MM.1S (cell line): ENCODE results near the gene SLC45A2.

Experiments used
- DNase-seq: peaks from one replicate; pipeline ENCODE4 v3.0.0-alpha.2; 2015
- H2AFZ ChIP-seq: fragments of 300-600 bp; sonication (generic); 2 replicates; pipeline ENCODE4 v1.6.0; 2016; ENCODE audit warnings: antibody characterized with exemption, low read length
- H3F3A ChIP-seq: fragments of 300-600 bp; sonication (generic); 2 replicates; pipeline ENCODE4 v1.6.1; 2016; ENCODE audit warnings: mild to moderate bottlenecking, antibody characterized with exemption, low read length, moderate library complexity, mixed read lengths; ENCODE audit not compliant: insufficient read depth
- H3K27ac ChIP-seq: fragments of 300-600 bp; sonication (generic); 2 replicates; pipeline ENCODE4 v1.5.1; 2016; ENCODE audit warnings: mild to moderate bottlenecking, low read length
- H3K27me3 ChIP-seq: fragments of 300-600 bp; sonication (generic); replicated peaks from 2 replicates; pipeline ENCODE4 v1.6.0; 2016; ENCODE audit warnings: low read length; ENCODE audit not compliant: insufficient read depth
- H3K36me3 ChIP-seq: fragments of 300-600 bp; sonication (generic); replicated peaks from 2 replicates; pipeline ENCODE4 v1.6.1; 2016; ENCODE audit warnings: mild to moderate bottlenecking, low read length, mixed read lengths; ENCODE audit not compliant: insufficient read depth
- H3K4me1 ChIP-seq: fragments of 300-600 bp; sonication (generic); 2 replicates; pipeline ENCODE4 v1.6.1; 2016; ENCODE audit warnings: low read length, mixed read lengths
- H3K4me2 ChIP-seq: fragments of 300-600 bp; sonication (generic); 2 replicates; pipeline ENCODE4 v1.6.0; 2016; ENCODE audit warnings: low read depth, low read length
- H3K4me3 ChIP-seq: fragments of 300-600 bp; sonication (generic); 2 replicates; pipeline ENCODE4 v1.5.1; 2016; ENCODE audit warnings: low read length, mixed read lengths
- H3K79me2 ChIP-seq: fragments of 300-600 bp; sonication (generic); 2 replicates; pipeline ENCODE4 v1.6.1; 2016; ENCODE audit warnings: mixed run types, low read length, mixed read lengths
- H3K9ac ChIP-seq: fragments of 300-600 bp; sonication (generic); 2 replicates; pipeline ENCODE4 v1.6.1; 2016; ENCODE audit warnings: low read length, mixed read lengths
- H3K9me2 ChIP-seq: fragments of 300-600 bp; sonication (generic); replicated peaks from 2 replicates; pipeline ENCODE4 v1.6.1; 2016; ENCODE audit warnings: mild to moderate bottlenecking, low read length, mixed read lengths; ENCODE audit not compliant: insufficient read depth
- H3K9me3 ChIP-seq: fragments of 300-600 bp; sonication (generic); replicated peaks from 2 replicates; pipeline ENCODE4 v1.6.1; 2016; ENCODE audit warnings: mild to moderate bottlenecking, low read length, mixed read lengths; ENCODE audit not compliant: insufficient read depth
- H4K20me1 ChIP-seq: fragments of 300-600 bp; sonication (generic); 2 replicates; pipeline ENCODE4 v1.6.1; 2016; ENCODE audit warnings: mild to moderate bottlenecking, low read length, moderate library complexity, mixed read lengths; ENCODE audit not compliant: insufficient read depth
- CTCF ChIP-seq: fragments of 300-600 bp; sonication (generic); IDR thresholded peaks from 2 replicates; pipeline ENCODE4 v1.5.1; 2016; ENCODE audit warnings: antibody characterized with exemption, low read length, mixed read lengths
- EZH2 ChIP-seq: fragments of 300-600 bp; sonication (generic); optimal IDR thresholded peaks from 2 replicates; pipeline ENCODE3; 2017; ENCODE audit warnings: low read depth, mild to moderate bottlenecking, antibody characterized with exemption, low read length, mixed read lengths
- EZH2phosphoT487 ChIP-seq: fragments of 300-600 bp; sonication (generic); IDR thresholded peaks from 2 replicates; pipeline ENCODE4 v1.6.1; 2018; ENCODE audit warnings: antibody characterized with exemption, low read length

The SLC45A2 gene

GRCh38 chr5:34005681-34006080 lies 21.2 kb upstream of the SLC45A2 start:
- no peaks in the 10 kb centered on the region for H3K27me3 ChIP-seq
- no peak overlapping the region for H3K4me2 ChIP-seq
- H3K27ac ChIP-seq: no peak overlapping the region
- H3K36me3 ChIP-seq: no peaks in the 10 kb centered on the region
- peaks cover 8% of the 10 kb centered on the region for H3K4me1 ChIP-seq
- no peak for DNase-seq
- TF ChIP-seq EZH2phosphoT487: no peak
- TF ChIP-seq EZH2: no peak
- TF ChIP-seq CTCF: no peak
- H3K79me2 ChIP-seq: no peaks in the 10 kb centered on the region
- H3K4me3 ChIP-seq: no peak overlapping the region
- no peaks in the 10 kb centered on the region for H3K9me2 ChIP-seq
- H4K20me1 ChIP-seq: no peaks in the 10 kb centered on the region
- H3K9me3 ChIP-seq: no peaks in the 10 kb centered on the region
- H2AFZ ChIP-seq: no peak overlapping the region
- H3K9ac ChIP-seq: no peak overlapping the region
- H3F3A ChIP-seq: peaks cover 22% of the 10 kb centered on the region

GRCh38 chr5:34005211-34005610 lies 20.7 kb upstream of the SLC45A2 start:
- Histone ChIP-seq H3K9me3 (no peaks in the 10 kb centered on the region), H3K27me3 (no peaks in the 10 kb centered on the region), H3K9me2 (no peaks in the 10 kb centered on the region), H3K4me1 (peaks cover 8% of the 10 kb centered on the region), H3K36me3 (no peaks in the 10 kb centered on the region), H3K9ac (no peak overlapping the region), H4K20me1 (no peaks in the 10 kb centered on the region), H3F3A (peaks cover 22% of the 10 kb centered on the region), H2AFZ (no peak overlapping the region), H3K27ac (no peak overlapping the region), H3K4me2 (no peak overlapping the region), H3K79me2 (no peaks in the 10 kb centered on the region), H3K4me3 (no peak overlapping the region)
- TF ChIP-seq EZH2phosphoT487 (no peak), CTCF (no peak), EZH2 (no peak)
- no peak for DNase-seq

DNA sequence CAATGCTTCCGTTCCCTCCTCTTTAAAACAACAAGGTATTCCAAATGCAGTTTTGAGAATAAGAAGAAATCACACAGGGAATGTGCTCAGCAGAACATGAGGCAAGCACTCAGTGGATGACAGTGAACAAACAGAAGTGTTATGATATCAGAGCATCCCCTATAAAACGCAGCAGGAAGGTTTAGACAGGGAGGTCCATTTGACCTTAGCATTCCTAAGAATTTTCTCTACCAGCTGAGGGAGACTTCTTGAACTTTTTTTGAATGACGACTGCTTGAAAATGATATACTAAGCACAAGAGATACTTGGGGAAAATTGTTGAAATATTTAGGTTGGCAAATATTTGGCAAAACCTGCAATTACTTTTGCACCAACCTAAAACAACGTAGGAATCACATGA lies 19.4 kb upstream of the SLC45A2 start:
- Histone ChIP-seq H3F3A (peaks cover 22% of the 10 kb centered on the region), H3K4me2 (no peak overlapping the region), H3K9ac (no peak overlapping the region), H3K36me3 (no peaks in the 10 kb centered on the region), H2AFZ (no peak overlapping the region), H3K27ac (no peak overlapping the region), H3K4me1 (peaks cover under 1% of the 10 kb centered on the region; the same call in 1 of the 2 replicates), H3K9me2 (no peaks in the 10 kb centered on the region), H3K4me3 (no peak overlapping the region), H4K20me1 (no peaks in the 10 kb centered on the region), H3K9me3 (no peaks in the 10 kb centered on the region), H3K27me3 (no peaks in the 10 kb centered on the region), H3K79me2 (no peaks in the 10 kb centered on the region)
- no peak for TF ChIP-seq CTCF
- no peak for TF ChIP-seq EZH2
- no peak for TF ChIP-seq EZH2phosphoT487
- DNase-seq: no peak
